ENCODE results near the gene FAAH. TPM values are rescaled to one million over a fixed set of nuclear protein-coding genes. Genes with fewer than 3 reads are reported as not detected.

FAAH gene
- total RNA-seq, 1 donor from 2014 or later: 13.9 TPM

- Histone ChIP-seq H3K9ac (no peak overlapping the region), H3K27me3 (peaks cover 5% of the 10 kb centered on the region), H3F3A (ENCODE audit: low read depth) (no peaks in the 10 kb centered on the region), H2AFZ (replicated peaks) (no peak overlapping the region), H3K36me3 (no peaks in the 10 kb centered on the region), H3K27ac (no peak overlapping the region), H3K4me2 (no peak overlapping the region), H3K4me3 (no peak overlapping the region), H3K4me1 (no peaks in the 10 kb centered on the region), H4K20me1 (ENCODE audit: low read depth) (no peaks in the 10 kb centered on the region), H3K9me3 (ENCODE audit: low read depth) (no peaks in the 10 kb centered on the region), H3K79me2 (ENCODE audit: low read depth) (no peaks in the 10 kb centered on the region)
- TF ChIP-seq CTCF (IDR thresholded peaks at IDR 0.05) (no peak), EZH2phosphoT487 (IDR thresholded peaks at IDR 0.05) (no peak), EZH2 (IDR thresholded peaks at IDR 0.05) (no peak)
- DNase-seq (ENCODE audit: low spot score): no peak
- H3K27ac Mint-ChIP-seq: peak overlapping the region; percentile 25
- peaks cover 2% of the 10 kb centered on the region for H3K4me1 Mint-ChIP-seq
- H3K9me3 Mint-ChIP-seq: no peaks in the 10 kb centered on the region
- H3K4me3 Mint-ChIP-seq: no peak overlapping the region
- peaks cover 2% of the 10 kb centered on the region for H3K36me3 Mint-ChIP-seq
- peaks cover 6% of the 10 kb centered on the region for H3K27me3 Mint-ChIP-seq (ENCODE audit: insufficient read depth, low read depth)
These were observed 24.9 kb downstream of the FAAH start for GRCh38 chr1:46418976-46419375.

GRCh38 chr1:46420533-46420915 lies 26.4 kb downstream of the FAAH start:
- Histone ChIP-seq H3K79me2 (ENCODE audit: low read depth) (no peaks in the 10 kb centered on the region), H3K9ac (no peak overlapping the region), H3K9me3 (ENCODE audit: low read depth) (no peaks in the 10 kb centered on the region), H3F3A (ENCODE audit: low read depth) (no peaks in the 10 kb centered on the region), H3K4me1 (no peaks in the 10 kb centered on the region), H3K27ac (no peak overlapping the region), H3K4me2 (no peak overlapping the region), H3K36me3 (no peaks in the 10 kb centered on the region), H3K27me3 (peaks cover 5% of the 10 kb centered on the region), H4K20me1 (ENCODE audit: low read depth) (no peaks in the 10 kb centered on the region), H2AFZ (replicated peaks) (no peak overlapping the region), H3K4me3 (no peak overlapping the region)
- Mint-ChIP-seq H3K27ac (no peak overlapping the region), H3K4me1 (no peaks in the 10 kb centered on the region), H3K4me3 (no peak overlapping the region), H3K27me3 (ENCODE audit: insufficient read depth, low read depth) (peaks cover 5% of the 10 kb centered on the region), H3K36me3 (no peaks in the 10 kb centered on the region), H3K9me3 (no peaks in the 10 kb centered on the region)
- TF ChIP-seq EZH2phosphoT487 (IDR thresholded peaks at IDR 0.05): no peak
- TF ChIP-seq EZH2 (IDR thresholded peaks at IDR 0.05): no peak
- no peak for TF ChIP-seq CTCF (IDR thresholded peaks at IDR 0.05)
- no peak for DNase-seq (ENCODE audit: low spot score)

GRCh38 chr1:46421739-46422138 lies 27.6 kb downstream of the FAAH start:
- no peak for DNase-seq (ENCODE audit: low spot score)
- Histone ChIP-seq H3K27ac (no peak overlapping the region), H3K36me3 (no peaks in the 10 kb centered on the region), H3K4me1 (no peaks in the 10 kb centered on the region), H3K9me3 (ENCODE audit: low read depth) (no peaks in the 10 kb centered on the region), H3K4me3 (no peak overlapping the region), H3K4me2 (no peak overlapping the region), H3K9ac (no peak overlapping the region), H3K79me2 (ENCODE audit: low read depth) (no peaks in the 10 kb centered on the region), H3F3A (ENCODE audit: low read depth) (no peaks in the 10 kb centered on the region), H4K20me1 (ENCODE audit: low read depth) (no peaks in the 10 kb centered on the region), H2AFZ (replicated peaks) (no peak overlapping the region), H3K27me3 (peaks cover 5% of the 10 kb centered on the region)
- Mint-ChIP-seq H3K27ac (no peak overlapping the region), H3K27me3 (ENCODE audit: insufficient read depth, low read depth) (peaks cover 7% of the 10 kb centered on the region), H3K36me3 (no peaks in the 10 kb centered on the region), H3K9me3 (no peaks in the 10 kb centered on the region), H3K4me3 (no peak overlapping the region), H3K4me1 (no peaks in the 10 kb centered on the region)
- no peak for TF ChIP-seq CTCF (IDR thresholded peaks at IDR 0.05)
- no peak for TF ChIP-seq EZH2 (IDR thresholded peaks at IDR 0.05)
- TF ChIP-seq EZH2phosphoT487 (IDR thresholded peaks at IDR 0.05): no peak

All from neural progenitor cell (in vitro differentiated cells).